HepG2 (cell line): ENCODE measurements around the gene TAMM41. TPM values are rescaled to one million over a fixed set of nuclear protein-coding genes. Genes with fewer than 3 reads are reported as not detected.
A peak's percentile ranks its signal among the peaks of the same experiment; 100 is the strongest.

Experiments
- ASH2L ChIP-seq: fragments of 300-600, 200-600 bp; sonication (generic); IDR thresholded peaks from 2 replicates; pipeline ENCODE4 v1.7.0; 2017; ENCODE audit warnings: low read depth, mild to moderate bottlenecking, moderate library complexity, mixed read lengths, low read length; ENCODE audit not compliant: insufficient read length
- BRCA1 ChIP-seq: sonication (generic); formaldehyde crosslinking; IDR thresholded peaks from 2 replicates; pipeline ENCODE4 v1.4.0; 2020; ENCODE audit warnings: missing genetic modification reagents
- MTA1 ChIP-seq: sonication (generic); formaldehyde crosslinking; IDR thresholded peaks from 2 replicates; pipeline ENCODE4 v1.4.0; 2020; ENCODE audit warnings: missing genetic modification reagents, mild to moderate bottlenecking, borderline replicate concordance
- NFIB ChIP-seq: sonication (generic); formaldehyde crosslinking; IDR thresholded peaks from 2 replicates; pipeline ENCODE4 v1.9.0; 2021; ENCODE audit warnings: missing genetic modification reagents, mild to moderate bottlenecking, borderline replicate concordance
- SRSF1 ChIP-seq: fragments of 200-400 bp; formaldehyde crosslinking; optimal IDR thresholded peaks from 2 replicates; pipeline ENCODE3; 2017; ENCODE audit warnings: mild to moderate bottlenecking, low read depth, low read length, moderate library complexity
- SUZ12 ChIP-seq: fragments of 150-350 bp; IDR thresholded peaks from 2 replicates; pipeline ENCODE4 v1.6.1; 2014; ENCODE audit warnings: low read depth, low read length
- ZNF138 ChIP-seq: sonication (generic); formaldehyde crosslinking; IDR thresholded peaks from 2 replicates; pipeline ENCODE4 v1.5.0; 2020; ENCODE audit warnings: mild to moderate bottlenecking, low read depth, missing genetic modification reagents
- ZNF180 ChIP-seq: sonication (generic); formaldehyde crosslinking; IDR thresholded peaks from 2 replicates; pipeline ENCODE4 v1.4.0; 2020; ENCODE audit warnings: low read depth, missing genetic modification reagents, borderline replicate concordance
- ZNF3 ChIP-seq: IDR thresholded peaks from 2 replicates; pipeline ENCODE4 v1.7.0; 2017; ENCODE audit warnings: inconsistent platforms
- ZNF569 ChIP-seq: sonication (generic); formaldehyde crosslinking; IDR thresholded peaks from 2 replicates; pipeline ENCODE4 v1.5.0; 2020; ENCODE audit warnings: mild to moderate bottlenecking, missing genetic modification reagents, moderate library complexity, borderline replicate concordance
- ZNF577 ChIP-seq: sonication (generic); formaldehyde crosslinking; IDR thresholded peaks from 2 replicates; pipeline ENCODE4 v1.4.0; 2020; ENCODE audit warnings: mild to moderate bottlenecking, low read depth, missing genetic modification reagents, borderline replicate concordance
- ZNF83 ChIP-seq: sonication (generic); formaldehyde crosslinking; IDR thresholded peaks from 2 replicates; pipeline ENCODE4 v1.4.0; 2020; ENCODE audit warnings: missing genetic modification reagents, mild to moderate bottlenecking, borderline replicate concordance
- polyA plus RNA-seq, 8 experiments: library from polyadenylated mRNA; depleted of rRNA in 3 of 8; stranded (reverse) in 7 of 8; unstranded in 1 of 8; fragments of >200 nt; fragmentation: Illumina TruSeq in 4 of 8; extraction: Trizol in 4 of 8; gene quantifications; 2 replicates each; pipeline versions ENCODE4 v1.2.1 to v1.2.3, GENCODE V29; 2011 to 2016; ENCODE audit warnings: low read depth in 4 of 8, missing spikeins in 1 of 8, mixed read lengths in 1 of 8; ENCODE audit not compliant: insufficient read depth in 1 of 8
- total RNA-seq, 5 experiments: library from RNA; depleted of rRNA; stranded (reverse); fragments of >200 nt; fragmentation: Illumina TruSeq; extraction: Trizol; gene quantifications; 2 replicates each; pipeline ENCODE4 v1.2.3, GENCODE V29; 2016; ENCODE audit warnings: low read depth in 1 of 5
- TF ChIP-seq, protein P1 (sequence below), 2 experiments: fragments of 450-650 bp in 1 of 2; sonication (generic) in 1 of 2; formaldehyde crosslinking; IDR thresholded peaks; 2 replicates each; pipeline versions ENCODE4 v1.5.0 to v1.8.0; 2020 to 2022; ENCODE audit warnings: mild to moderate bottlenecking in 1 of 2, missing genetic modification reagents in 1 of 2
- TF ChIP-seq, protein P2 (sequence below): sonication (generic); formaldehyde crosslinking; IDR thresholded peaks from 2 replicates; pipeline ENCODE4 v1.4.0; 2020; ENCODE audit warnings: mild to moderate bottlenecking, missing genetic modification reagents
- TF ChIP-seq, protein P3 (sequence below): IDR thresholded peaks from 2 replicates; pipeline ENCODE4 v1.6.1; 2012; ENCODE audit warnings: low read length, improper control_type of control experiment
- TF ChIP-seq, protein P4 (sequence below): IDR thresholded peaks from 2 replicates; pipeline ENCODE4 v1.6.1; 2016; ENCODE audit warnings: low read depth
- TF ChIP-seq, protein P5 (sequence below): sonication (generic); formaldehyde crosslinking; IDR thresholded peaks from 2 replicates; pipeline ENCODE4 v1.5.1; 2020; ENCODE audit warnings: missing genetic modification reagents, mild to moderate bottlenecking, borderline replicate concordance
- TF ChIP-seq, protein P6 (sequence below): IDR thresholded peaks from 2 replicates; pipeline ENCODE4 v1.6.1; 2016; ENCODE audit warnings: missing genetic modification reagents, missing compliant biosample characterization

The TAMM41 gene
- total and polyA plus RNA-seq, 2 of the 13 experiments (the other 11 are each of a cell fraction or from before 2014, with no cell fraction given): 9.9 to 12.2 TPM

DNA sequence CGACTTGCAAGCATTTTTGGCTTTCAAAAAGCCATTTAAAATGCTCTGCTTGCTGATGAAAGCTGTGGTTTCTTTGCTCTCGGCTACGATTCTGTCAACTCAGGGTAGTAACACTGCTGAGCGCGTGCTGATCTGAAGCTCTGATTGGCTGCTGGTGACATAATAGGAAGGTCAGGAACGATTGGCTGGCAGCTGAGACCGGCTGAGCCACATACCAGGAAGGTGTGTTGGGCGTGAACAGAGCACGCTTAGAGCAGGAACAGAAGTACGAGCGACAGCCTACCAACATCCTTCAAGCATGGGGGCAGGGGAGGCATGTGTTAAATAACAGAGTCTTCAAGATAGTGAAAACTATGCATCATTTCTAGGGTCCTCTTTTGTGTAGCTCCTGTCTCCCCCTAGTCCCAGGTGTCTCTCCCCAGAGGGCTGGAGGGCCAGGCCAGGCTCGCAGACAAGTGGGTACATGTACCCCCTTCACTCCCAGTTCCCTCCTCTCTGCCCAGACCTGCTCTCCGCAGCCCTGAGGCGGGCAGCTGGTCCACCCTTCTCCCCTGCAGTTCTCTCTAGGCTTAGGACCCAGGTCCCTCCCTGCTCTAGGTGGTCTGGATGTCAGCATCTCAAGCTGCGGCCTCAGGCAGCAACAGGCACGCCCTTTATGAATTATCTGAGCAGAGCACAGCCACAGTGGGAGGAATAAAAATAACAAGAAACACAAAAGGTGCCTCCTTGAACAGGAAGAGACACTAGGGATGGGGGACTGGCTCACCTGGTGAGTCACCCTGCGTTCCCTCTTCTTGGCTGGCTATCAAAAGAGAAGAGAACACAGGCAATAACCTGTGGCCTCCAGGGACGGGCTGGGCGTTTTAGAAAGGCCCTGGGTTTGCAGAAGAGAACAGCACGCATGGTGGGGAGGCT lies 76.0 kb downstream of the TAMM41 start (continued):
- TF ChIP-seq, protein P1, sequence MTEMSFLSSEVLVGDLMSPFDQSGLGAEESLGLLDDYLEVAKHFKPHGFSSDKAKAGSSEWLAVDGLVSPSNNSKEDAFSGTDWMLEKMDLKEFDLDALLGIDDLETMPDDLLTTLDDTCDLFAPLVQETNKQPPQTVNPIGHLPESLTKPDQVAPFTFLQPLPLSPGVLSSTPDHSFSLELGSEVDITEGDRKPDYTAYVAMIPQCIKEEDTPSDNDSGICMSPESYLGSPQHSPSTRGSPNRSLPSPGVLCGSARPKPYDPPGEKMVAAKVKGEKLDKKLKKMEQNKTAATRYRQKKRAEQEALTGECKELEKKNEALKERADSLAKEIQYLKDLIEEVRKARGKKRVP (CRISPR knock-in tag; IDR thresholded peaks at IDR 0.05): no peak
- TF ChIP-seq, protein P2, sequence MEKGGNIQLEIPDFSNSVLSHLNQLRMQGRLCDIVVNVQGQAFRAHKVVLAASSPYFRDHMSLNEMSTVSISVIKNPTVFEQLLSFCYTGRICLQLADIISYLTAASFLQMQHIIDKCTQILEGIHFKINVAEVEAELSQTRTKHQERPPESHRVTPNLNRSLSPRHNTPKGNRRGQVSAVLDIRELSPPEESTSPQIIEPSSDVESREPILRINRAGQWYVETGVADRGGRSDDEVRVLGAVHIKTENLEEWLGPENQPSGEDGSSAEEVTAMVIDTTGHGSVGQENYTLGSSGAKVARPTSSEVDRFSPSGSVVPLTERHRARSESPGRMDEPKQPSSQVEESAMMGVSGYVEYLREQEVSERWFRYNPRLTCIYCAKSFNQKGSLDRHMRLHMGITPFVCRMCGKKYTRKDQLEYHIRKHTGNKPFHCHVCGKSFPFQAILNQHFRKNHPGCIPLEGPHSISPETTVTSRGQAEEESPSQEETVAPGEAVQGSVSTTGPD (CRISPR knock-in tag): no peak
- TF ChIP-seq, protein P3, sequence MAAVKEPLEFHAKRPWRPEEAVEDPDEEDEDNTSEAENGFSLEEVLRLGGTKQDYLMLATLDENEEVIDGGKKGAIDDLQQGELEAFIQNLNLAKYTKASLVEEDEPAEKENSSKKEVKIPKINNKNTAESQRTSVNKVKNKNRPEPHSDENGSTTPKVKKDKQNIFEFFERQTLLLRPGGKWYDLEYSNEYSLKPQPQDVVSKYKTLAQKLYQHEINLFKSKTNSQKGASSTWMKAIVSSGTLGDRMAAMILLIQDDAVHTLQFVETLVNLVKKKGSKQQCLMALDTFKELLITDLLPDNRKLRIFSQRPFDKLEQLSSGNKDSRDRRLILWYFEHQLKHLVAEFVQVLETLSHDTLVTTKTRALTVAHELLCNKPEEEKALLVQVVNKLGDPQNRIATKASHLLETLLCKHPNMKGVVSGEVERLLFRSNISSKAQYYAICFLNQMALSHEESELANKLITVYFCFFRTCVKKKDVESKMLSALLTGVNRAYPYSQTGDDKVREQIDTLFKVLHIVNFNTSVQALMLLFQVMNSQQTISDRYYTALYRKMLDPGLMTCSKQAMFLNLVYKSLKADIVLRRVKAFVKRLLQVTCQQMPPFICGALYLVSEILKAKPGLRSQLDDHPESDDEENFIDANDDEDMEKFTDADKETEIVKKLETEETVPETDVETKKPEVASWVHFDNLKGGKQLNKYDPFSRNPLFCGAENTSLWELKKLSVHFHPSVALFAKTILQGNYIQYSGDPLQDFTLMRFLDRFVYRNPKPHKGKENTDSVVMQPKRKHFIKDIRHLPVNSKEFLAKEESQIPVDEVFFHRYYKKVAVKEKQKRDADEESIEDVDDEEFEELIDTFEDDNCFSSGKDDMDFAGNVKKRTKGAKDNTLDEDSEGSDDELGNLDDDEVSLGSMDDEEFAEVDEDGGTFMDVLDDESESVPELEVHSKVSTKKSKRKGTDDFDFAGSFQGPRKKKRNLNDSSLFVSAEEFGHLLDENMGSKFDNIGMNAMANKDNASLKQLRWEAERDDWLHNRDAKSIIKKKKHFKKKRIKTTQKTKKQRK: no peak
- TF ChIP-seq, protein P4, sequence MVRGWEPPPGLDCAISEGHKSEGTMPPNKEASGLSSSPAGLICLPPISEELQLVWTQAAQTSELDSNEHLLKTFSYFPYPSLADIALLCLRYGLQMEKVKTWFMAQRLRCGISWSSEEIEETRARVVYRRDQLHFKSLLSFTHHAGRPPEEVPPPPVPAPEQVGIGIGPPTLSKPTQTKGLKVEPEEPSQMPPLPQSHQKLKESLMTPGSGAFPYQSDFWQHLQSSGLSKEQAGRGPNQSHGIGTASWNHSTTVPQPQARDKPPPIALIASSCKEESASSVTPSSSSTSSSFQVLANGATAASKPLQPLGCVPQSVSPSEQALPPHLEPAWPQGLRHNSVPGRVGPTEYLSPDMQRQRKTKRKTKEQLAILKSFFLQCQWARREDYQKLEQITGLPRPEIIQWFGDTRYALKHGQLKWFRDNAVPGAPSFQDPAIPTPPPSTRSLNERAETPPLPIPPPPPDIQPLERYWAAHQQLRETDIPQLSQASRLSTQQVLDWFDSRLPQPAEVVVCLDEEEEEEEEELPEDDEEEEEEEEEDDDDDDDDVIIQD (CRISPR knock-in tag): peak; percentile 19; the same call in 1 of the 2 replicates
- TF ChIP-seq ASH2L (no peak), NFIB (CRISPR knock-in tag) (no peak), ZNF138 (CRISPR knock-in tag) (no peak), ZNF83 (CRISPR knock-in tag) (no peak), ZNF3 (CRISPR knock-in tag) (no peak), ZNF577 (CRISPR knock-in tag) (0 out of 2 replicates have a peak, but pooled peaks have one; percentile 46), ZNF180 (CRISPR knock-in tag) (no peak), SRSF1 (no peak), ZNF569 (CRISPR knock-in tag) (no peak), BRCA1 (CRISPR knock-in tag) (no peak), MTA1 (no peak), SUZ12 (no peak)
- TF ChIP-seq, protein P5, sequence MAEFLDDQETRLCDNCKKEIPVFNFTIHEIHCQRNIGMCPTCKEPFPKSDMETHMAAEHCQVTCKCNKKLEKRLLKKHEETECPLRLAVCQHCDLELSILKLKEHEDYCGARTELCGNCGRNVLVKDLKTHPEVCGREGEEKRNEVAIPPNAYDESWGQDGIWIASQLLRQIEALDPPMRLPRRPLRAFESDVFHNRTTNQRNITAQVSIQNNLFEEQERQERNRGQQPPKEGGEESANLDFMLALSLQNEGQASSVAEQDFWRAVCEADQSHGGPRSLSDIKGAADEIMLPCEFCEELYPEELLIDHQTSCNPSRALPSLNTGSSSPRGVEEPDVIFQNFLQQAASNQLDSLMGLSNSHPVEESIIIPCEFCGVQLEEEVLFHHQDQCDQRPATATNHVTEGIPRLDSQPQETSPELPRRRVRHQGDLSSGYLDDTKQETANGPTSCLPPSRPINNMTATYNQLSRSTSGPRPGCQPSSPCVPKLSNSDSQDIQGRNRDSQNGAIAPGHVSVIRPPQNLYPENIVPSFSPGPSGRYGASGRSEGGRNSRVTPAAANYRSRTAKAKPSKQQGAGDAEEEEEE (CRISPR knock-in tag): no peak
- TF ChIP-seq, protein P6, sequence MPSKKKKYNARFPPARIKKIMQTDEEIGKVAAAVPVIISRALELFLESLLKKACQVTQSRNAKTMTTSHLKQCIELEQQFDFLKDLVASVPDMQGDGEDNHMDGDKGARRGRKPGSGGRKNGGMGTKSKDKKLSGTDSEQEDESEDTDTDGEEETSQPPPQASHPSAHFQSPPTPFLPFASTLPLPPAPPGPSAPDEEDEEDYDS (CRISPR knock-in tag): no peak
